ENCODE results near the gene MOGAT1. TPM values are rescaled to one million over a fixed set of nuclear protein-coding genes. Genes with fewer than 3 reads are reported as not detected.
"Not testable (repeated sequence)": the region's sequence is repeated elsewhere in the genome, so short reads cannot be mapped to it uniquely, and the experiment has no call there.

Gene MOGAT1
- total RNA-seq, 1 donor from 2014 or later = not detected

- no peak for DNase-seq (ENCODE audit: low read depth)
- no peak for TF ChIP-seq CTCF (IDR thresholded peaks at IDR 0.05; ENCODE audit: insufficient read depth, low read length, poor library complexity, severe bottlenecking)
- H3K36me3 ChIP-seq (ENCODE audit: control insufficient read depth, insufficient read depth, low read length) = no peaks in the 10 kb centered on the region
- no peak overlapping the region for H3K4me3 ChIP-seq (ENCODE audit: low read depth, low read length)
- no peaks in the 10 kb centered on the region for H3K27me3 ChIP-seq (ENCODE audit: control insufficient read depth, insufficient read depth, low read length)
Measured at GRCh38 chr2:222751238-222751637, 79.8 kb downstream of the MOGAT1 start.

- TF ChIP-seq CTCF (IDR thresholded peaks at IDR 0.05; ENCODE audit: insufficient read depth, low read length, poor library complexity, severe bottlenecking) = no peak
- H3K36me3 ChIP-seq (ENCODE audit: control insufficient read depth, insufficient read depth, low read length) = no peaks in the 10 kb centered on the region
- DNase-seq (ENCODE audit: low read depth) = no peak
- H3K4me3 ChIP-seq (ENCODE audit: low read depth, low read length) = no peak overlapping the region
- H3K27me3 ChIP-seq (ENCODE audit: control insufficient read depth, insufficient read depth, low read length) = no peaks in the 10 kb centered on the region
Measured at GRCh38 chr2:222751821-222752719, 80.6 kb downstream of the MOGAT1 start.

GRCh38 chr2:222752746-222753145 lies 81.3 kb downstream of the MOGAT1 start:
- no peak for TF ChIP-seq CTCF (IDR thresholded peaks at IDR 0.05; ENCODE audit: insufficient read depth, low read length, poor library complexity, severe bottlenecking)
- H3K36me3 ChIP-seq (ENCODE audit: control insufficient read depth, insufficient read depth, low read length) = no peaks in the 10 kb centered on the region
- no peak for DNase-seq (ENCODE audit: low read depth)
- H3K4me3 ChIP-seq (ENCODE audit: low read depth, low read length) = no peak overlapping the region
- H3K27me3 ChIP-seq (ENCODE audit: control insufficient read depth, insufficient read depth, low read length) = no peaks in the 10 kb centered on the region

GRCh38 chr2:222753251-222753824 lies 81.9 kb downstream of the MOGAT1 start:
- Histone ChIP-seq H3K4me3 (ENCODE audit: low read depth, low read length) (no peak overlapping the region), H3K36me3 (ENCODE audit: control insufficient read depth, insufficient read depth, low read length) (no peaks in the 10 kb centered on the region), H3K27me3 (ENCODE audit: control insufficient read depth, insufficient read depth, low read length) (no peaks in the 10 kb centered on the region)
- DNase-seq (ENCODE audit: low read depth) = no peak
- no peak for TF ChIP-seq CTCF (IDR thresholded peaks at IDR 0.05; ENCODE audit: insufficient read depth, low read length, poor library complexity, severe bottlenecking)

- Histone ChIP-seq H3K4me3 (ENCODE audit: low read depth, low read length) (no peak overlapping the region), H3K36me3 (ENCODE audit: control insufficient read depth, insufficient read depth, low read length) (no peaks in the 10 kb centered on the region), H3K27me3 (ENCODE audit: control insufficient read depth, insufficient read depth, low read length) (no peaks in the 10 kb centered on the region)
- TF ChIP-seq CTCF (IDR thresholded peaks at IDR 0.05; ENCODE audit: insufficient read depth, low read length, poor library complexity, severe bottlenecking) = no peak
- DNase-seq (ENCODE audit: low read depth) = no peak
Measured at GRCh38 chr2:222754324-222754930, 83.0 kb downstream of the MOGAT1 start.

- not testable (repeated sequence) for DNase-seq (ENCODE audit: low read depth); H3K27me3 ChIP-seq (ENCODE audit: control insufficient read depth, insufficient read depth, low read length); H3K36me3 ChIP-seq (ENCODE audit: control insufficient read depth, insufficient read depth, low read length); H3K4me3 ChIP-seq (ENCODE audit: low read depth, low read length)
Measured at GRCh38 chr2:222755593-222755992, 84.1 kb downstream of the MOGAT1 start.

Data from kidney epithelial cell (primary cell).